Keratinocyte (primary cell): ENCODE results near the gene TMCC1. TPM values are rescaled to one million over a fixed set of nuclear protein-coding genes. Genes with fewer than 3 reads are reported as not detected.

Source experiments
- DNase-seq: peaks from one replicate; pipeline ENCODE4 v3.0.0-alpha.2; 2011; ENCODE audit warnings: low read depth, missing footprints, low spot score
- FAIRE-seq: peaks from 2 replicates; lab custom pipeline; 2011; peaks lifted over from hg19 to GRCh38; lab: Jason Lieb, UNC
- H2AFZ ChIP-seq: 2 replicates; pipeline ENCODE4 v1.6.0; 2012; ENCODE audit warnings: low read length, control low read depth, inconsistent platforms; ENCODE audit not compliant: control insufficient read depth
- H3K27ac ChIP-seq: 2 replicates; pipeline ENCODE4 v1.5.1; 2011; ENCODE audit warnings: low read length; ENCODE audit not compliant: control insufficient read depth, insufficient read depth
- H3K27me3 ChIP-seq: 3 replicates; pipeline ENCODE4 v1.6.0; 2011; ENCODE audit warnings: low read length; ENCODE audit not compliant: control insufficient read depth, insufficient read depth; ENCODE audit errors: extremely low read depth
- H3K36me3 ChIP-seq, 2 experiments: 2 replicates in 1 of 2; 3 replicates in 1 of 2; pipeline ENCODE4 v1.5.1; 2011; ENCODE audit warnings: low read length in 2 of 2, mild to moderate bottlenecking in 1 of 2; ENCODE audit not compliant: control insufficient read depth in 2 of 2, insufficient read depth in 2 of 2; ENCODE audit errors: extremely low read depth in 1 of 2
- H3K4me1 ChIP-seq: 3 replicates; pipeline ENCODE4 v1.5.1; 2011; ENCODE audit warnings: low read length; ENCODE audit not compliant: control insufficient read depth, insufficient read depth; ENCODE audit errors: extremely low read depth
- H3K4me2 ChIP-seq: 3 replicates; pipeline ENCODE4 v1.6.0; 2011; ENCODE audit warnings: low read depth, low read length; ENCODE audit not compliant: control insufficient read depth, insufficient read depth; ENCODE audit errors: extremely low read depth
- H3K4me3 ChIP-seq, 3 experiments: fragments of 200-600 bp in 1 of 3; sonication (generic) in 1 of 3; 2 replicates in 2 of 3; 3 replicates in 1 of 3; pipeline ENCODE4 v1.5.1; 2011 to 2016; ENCODE audit warnings: low read length in 3 of 3, mild to moderate bottlenecking in 3 of 3, control low read depth in 2 of 3, inconsistent platforms in 1 of 3, low read depth in 1 of 3, mixed read lengths in 1 of 3, mixed run types in 1 of 3, moderate library complexity in 1 of 3; ENCODE audit not compliant: control insufficient read depth in 2 of 3, insufficient read depth in 2 of 3; ENCODE audit errors: extremely low read depth in 1 of 3
- H3K79me2 ChIP-seq: 2 replicates; pipeline ENCODE4 v1.6.0; 2012; ENCODE audit warnings: low read length; ENCODE audit not compliant: control insufficient read depth, insufficient read depth
- H3K9ac ChIP-seq: 3 replicates; pipeline ENCODE4 v1.6.0; 2011; ENCODE audit warnings: low read length; ENCODE audit not compliant: control insufficient read depth, insufficient read depth; ENCODE audit errors: extremely low read depth
- H3K9me1 ChIP-seq: 3 replicates; pipeline ENCODE4 v1.6.0; 2011; ENCODE audit warnings: low read length; ENCODE audit not compliant: control insufficient read depth, insufficient read depth; ENCODE audit errors: extremely low read depth
- H3K9me3 ChIP-seq: 2 replicates; pipeline ENCODE4 v1.5.1; 2012; ENCODE audit warnings: low read depth, low read length; ENCODE audit not compliant: control insufficient read depth
- H4K20me1 ChIP-seq: 3 replicates; pipeline ENCODE4 v1.6.0; 2011; ENCODE audit warnings: low read length; ENCODE audit not compliant: control insufficient read depth, insufficient read depth; ENCODE audit errors: extremely low read depth
- EZH2 ChIP-seq: IDR thresholded peaks from one replicate; pipeline ENCODE4 v1.6.1; 2012; ENCODE audit warnings: inconsistent platforms, mild to moderate bottlenecking, low read length, moderate library complexity
- dilution Hi-C: fragments of 300-500 bp; cut with MboI; formaldehyde crosslinking; loops from one replicate; pipeline ENCODE4 v1.7.0; 2020; ENCODE audit warnings: low sequenced_read_pairs; ENCODE audit not compliant: extremely low pct_ligation_motif_present
- polyA plus RNA-seq, 5 experiments: library from polyadenylated mRNA; depleted of rRNA in 3 of 5; stranded (reverse) in 3 of 5; stranded (forward) in 1 of 5; unstranded in 1 of 5; fragments of >200 nt; gene quantifications; 1 replicate in 1 of 5; 2 replicates in 3 of 5; 3 replicates in 1 of 5; pipeline versions ENCODE4 v1.2.1 to v1.2.3, GENCODE V29; 2011 to 2012; ENCODE audit warnings: missing spikeins in 2 of 5, low read depth in 1 of 5, low replicate concordance in 1 of 5
- TF ChIP-seq, protein P1 (sequence below), 3 experiments: IDR thresholded peaks in 1 of 3; conservative IDR thresholded peaks in 1 of 3; optimal IDR thresholded peaks in 1 of 3; 2 replicates in 2 of 3; 3 replicates in 1 of 3; pipeline versions ENCODE3 to v1.5.1; 2011; ENCODE audit warnings: low read length in 3 of 3, mild to moderate bottlenecking in 3 of 3, moderate library complexity in 2 of 3, control low read depth in 1 of 3, inconsistent platforms in 1 of 3; ENCODE audit not compliant: insufficient read depth in 2 of 3; ENCODE audit errors: extremely low read depth in 1 of 3

The TMCC1 gene
- polyA plus RNA-seq, 1 donor (not counting 4 experiments of a cell fraction or from before 2014, with no cell fraction given): 27.7 TPM

GRCh38 chr3:129695230-129695629, 198.3 kb downstream of the TMCC1 start:
- DNase-seq (no peak), FAIRE-seq (peak; percentile 20)
- TF ChIP-seq EZH2: no peak
- TF ChIP-seq, protein P1, sequence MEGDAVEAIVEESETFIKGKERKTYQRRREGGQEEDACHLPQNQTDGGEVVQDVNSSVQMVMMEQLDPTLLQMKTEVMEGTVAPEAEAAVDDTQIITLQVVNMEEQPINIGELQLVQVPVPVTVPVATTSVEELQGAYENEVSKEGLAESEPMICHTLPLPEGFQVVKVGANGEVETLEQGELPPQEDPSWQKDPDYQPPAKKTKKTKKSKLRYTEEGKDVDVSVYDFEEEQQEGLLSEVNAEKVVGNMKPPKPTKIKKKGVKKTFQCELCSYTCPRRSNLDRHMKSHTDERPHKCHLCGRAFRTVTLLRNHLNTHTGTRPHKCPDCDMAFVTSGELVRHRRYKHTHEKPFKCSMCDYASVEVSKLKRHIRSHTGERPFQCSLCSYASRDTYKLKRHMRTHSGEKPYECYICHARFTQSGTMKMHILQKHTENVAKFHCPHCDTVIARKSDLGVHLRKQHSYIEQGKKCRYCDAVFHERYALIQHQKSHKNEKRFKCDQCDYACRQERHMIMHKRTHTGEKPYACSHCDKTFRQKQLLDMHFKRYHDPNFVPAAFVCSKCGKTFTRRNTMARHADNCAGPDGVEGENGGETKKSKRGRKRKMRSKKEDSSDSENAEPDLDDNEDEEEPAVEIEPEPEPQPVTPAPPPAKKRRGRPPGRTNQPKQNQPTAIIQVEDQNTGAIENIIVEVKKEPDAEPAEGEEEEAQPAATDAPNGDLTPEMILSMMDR (optimal IDR thresholded peaks at IDR 0.05 in 1 of 3, IDR thresholded peaks at IDR 0.05 in 1 of 3, conservative IDR thresholded peaks at IDR 0.05 in 1 of 3; ENCODE audit: extremely low read depth in 1 of 3, insufficient read depth in 2 of 3, low read length in 3 of 3): no peak
- peak overlapping the region; percentile 87 for H3K4me2 ChIP-seq
- H3K36me3 ChIP-seq: peaks cover 0 to 2% of the 10 kb centered on the region in 2 experiments
- no peaks in the 10 kb centered on the region for H3K27me3 ChIP-seq
- H3K79me2 ChIP-seq: peaks cover 51% of the 10 kb centered on the region
- H3K9me1 ChIP-seq: no peaks in the 10 kb centered on the region
- H2AFZ ChIP-seq: no peak overlapping the region
- H3K9ac ChIP-seq: no peak overlapping the region
- H3K4me3 ChIP-seq: no peak overlapping the region
- no peaks in the 10 kb centered on the region for H4K20me1 ChIP-seq
- dilution Hi-C loops: no loop called here
- peaks cover 26% of the 10 kb centered on the region for H3K4me1 ChIP-seq
- peak overlapping the region; percentile 93 for H3K27ac ChIP-seq
- H3K9me3 ChIP-seq: peaks cover 2% of the 10 kb centered on the region

GRCh38 chr3:129694228-129694627, 199.3 kb downstream of the TMCC1 start:
- peak; percentile 88 for DNase-seq
- Histone ChIP-seq H3K4me1 (peaks cover 26% of the 10 kb centered on the region), H3K9ac (peak overlapping the region; percentile 68), H3K36me3 (peaks cover 0 to 2% of the 10 kb centered on the region in 2 experiments), H3K9me1 (no peaks in the 10 kb centered on the region), H3K4me2 (peak overlapping the region; percentile 87), H3K4me3 (peak overlapping the region in 2 of 3 experiments; percentile 41 to 52), H3K27ac (peak overlapping the region; percentile 93), H3K9me3 (peaks cover 2% of the 10 kb centered on the region), H4K20me1 (no peaks in the 10 kb centered on the region), H3K79me2 (peaks cover 55% of the 10 kb centered on the region), H2AFZ (no peak overlapping the region), H3K27me3 (no peaks in the 10 kb centered on the region)
- dilution Hi-C loops: no loop called here
- TF ChIP-seq, protein P1 (optimal IDR thresholded peaks at IDR 0.05 in 1 of 3, IDR thresholded peaks at IDR 0.05 in 1 of 3, conservative IDR thresholded peaks at IDR 0.05 in 1 of 3; ENCODE audit: extremely low read depth in 1 of 3, insufficient read depth in 2 of 3, low read length in 3 of 3): no peak
- no peak for TF ChIP-seq EZH2
- peak; percentile 94 for FAIRE-seq
